ENCODE data around the gene MBTPS1.

DNA sequence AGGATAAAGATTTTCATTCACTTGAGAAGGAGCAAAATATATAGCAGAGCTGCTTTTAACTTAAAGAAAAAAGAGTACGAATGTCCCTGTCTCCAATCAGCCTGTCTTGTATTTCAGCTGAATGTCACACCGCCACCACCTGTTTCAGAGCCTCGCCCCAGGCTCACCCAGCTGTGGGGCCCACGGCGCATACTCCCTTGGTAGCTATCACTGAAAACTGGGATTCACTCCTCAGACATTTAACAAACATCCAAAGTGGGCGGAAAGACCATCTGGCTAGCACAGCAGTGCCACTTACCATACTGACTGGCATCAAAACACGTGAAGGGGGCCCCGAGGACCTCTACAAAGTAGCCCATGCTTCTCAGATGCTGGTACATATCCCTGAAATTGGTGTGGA lies 48.7 kb downstream of the MBTPS1 start:
- TF ChIP-seq CTCF (conservative IDR thresholded peaks at IDR 0.05; ENCODE audit: low read length) (no peak), EZH2phosphoT487 (IDR thresholded peaks at IDR 0.05; ENCODE audit: borderline replicate concordance) (no peak)

All from Loucy (cell line).